ENCODE data around the gene WARS2.

WARS2 gene

GRCh38 chr1:119004781-119005180 is 135.7 kb downstream of the WARS2 start:
- ATAC-seq (replicated peaks) (no peak), DNase-seq (no peak)
- H3K27ac Mint-ChIP-seq: no peak overlapping the region
- peaks cover 85 to 100% of the 10 kb centered on the region in 2 donors for H3K27me3 Mint-ChIP-seq
- H3K4me3 Mint-ChIP-seq: no peak overlapping the region
- peaks cover 13 to 18% of the 10 kb centered on the region in 2 donors for H3K4me1 Mint-ChIP-seq (ENCODE audit: low read depth in 2 of 2)
- H3K9me3 Mint-ChIP-seq: peaks cover 5 to 15% of the 10 kb centered on the region in 2 donors
- H3K36me3 Mint-ChIP-seq (ENCODE audit: insufficient read depth): peaks cover 2% of the 10 kb centered on the region

- Mint-ChIP-seq H3K4me1 (ENCODE audit: low read depth in 2 of 2) (peaks cover 14 to 17% of the 10 kb centered on the region in 2 donors), H3K27ac (no peak overlapping the region)
These were observed 136.3 kb downstream of the WARS2 start for GRCh38 chr1:119004129-119004527.

GRCh38 chr1:119003413-119004128 is 136.9 kb downstream of the WARS2 start:
- Mint-ChIP-seq H3K27me3 (peaks cover 86 to 100% of the 10 kb centered on the region in 2 donors), H3K27ac (no peak overlapping the region), H3K9me3 (peaks cover 5 to 8% of the 10 kb centered on the region in 2 donors), H3K36me3 (ENCODE audit: insufficient read depth) (peaks cover 2% of the 10 kb centered on the region), H3K4me3 (no peak overlapping the region), H3K4me1 (ENCODE audit: low read depth in 2 of 2) (peaks cover 12% of the 10 kb centered on the region in 2 donors)
- ATAC-seq (replicated peaks): no peak
- no peak for DNase-seq

More at GRCh38 chr1:119004129-119004527, 136.3 kb downstream of the WARS2 start:
- ATAC-seq (replicated peaks): no peak
- peaks cover 86 to 100% of the 10 kb centered on the region in 2 donors for H3K27me3 Mint-ChIP-seq
- DNase-seq: no peak
- H3K9me3 Mint-ChIP-seq: peaks cover 5 to 11% of the 10 kb centered on the region in 2 donors
- no peak overlapping the region for H3K4me3 Mint-ChIP-seq
- H3K36me3 Mint-ChIP-seq (ENCODE audit: insufficient read depth): peaks cover 2% of the 10 kb centered on the region

- Mint-ChIP-seq H3K4me3 (no peak overlapping the region), H3K9me3 (peaks cover 8 to 9% of the 10 kb centered on the region in 2 donors), H3K27ac (no peak overlapping the region), H3K27me3 (peaks cover 90 to 100% of the 10 kb centered on the region in 2 donors), H3K4me1 (ENCODE audit: low read depth in 2 of 2) (peaks cover 7 to 10% of the 10 kb centered on the region in 2 donors), H3K36me3 (ENCODE audit: insufficient read depth) (peaks cover 2% of the 10 kb centered on the region)
- ATAC-seq (replicated peaks) (no peak), DNase-seq (no peak)
These were observed 138.3 kb downstream of the WARS2 start for GRCh38 chr1:119002028-119002686.

- H3K27ac Mint-ChIP-seq: no peak overlapping the region
- H3K36me3 Mint-ChIP-seq (ENCODE audit: insufficient read depth): peaks cover 2% of the 10 kb centered on the region
- no peak for DNase-seq
- ATAC-seq (replicated peaks): no peak
- H3K4me3 Mint-ChIP-seq: no peak overlapping the region
- H3K27me3 Mint-ChIP-seq: peaks cover 88 to 100% of the 10 kb centered on the region in 2 donors
- peaks cover 7 to 8% of the 10 kb centered on the region in 2 donors for H3K4me1 Mint-ChIP-seq (ENCODE audit: low read depth in 2 of 2)
- peaks cover 8 to 9% of the 10 kb centered on the region in 2 donors for H3K9me3 Mint-ChIP-seq
These were observed 139.0 kb downstream of the WARS2 start for GRCh38 chr1:119001181-119002027.

- no peak for ATAC-seq (replicated peaks)
These were observed 139.9 kb downstream of the WARS2 start for GRCh38 chr1:119000371-119001180.

GRCh38 chr1:118999348-119000071 is 140.9 kb downstream of the WARS2 start:
- no peak for ATAC-seq (replicated peaks)
- H3K36me3 Mint-ChIP-seq (ENCODE audit: insufficient read depth): peaks cover 2% of the 10 kb centered on the region
- H3K27ac Mint-ChIP-seq: no peak overlapping the region
- H3K27me3 Mint-ChIP-seq: peaks cover 85 to 100% of the 10 kb centered on the region in 2 donors
- peaks cover 7 to 8% of the 10 kb centered on the region in 2 donors for H3K4me1 Mint-ChIP-seq (ENCODE audit: low read depth in 2 of 2)
- H3K9me3 Mint-ChIP-seq: peaks cover 5 to 8% of the 10 kb centered on the region in 2 donors
- no peak for DNase-seq
- no peak overlapping the region for H3K4me3 Mint-ChIP-seq

More at GRCh38 chr1:119000371-119001180, 139.9 kb downstream of the WARS2 start:
- Mint-ChIP-seq H3K27me3 (peaks cover 85 to 100% of the 10 kb centered on the region in 2 donors), H3K4me3 (no peak overlapping the region), H3K36me3 (ENCODE audit: insufficient read depth) (peaks cover 2% of the 10 kb centered on the region), H3K27ac (no peak overlapping the region), H3K4me1 (ENCODE audit: low read depth in 2 of 2) (peaks cover 7 to 8% of the 10 kb centered on the region in 2 donors), H3K9me3 (peaks cover 6 to 8% of the 10 kb centered on the region in 2 donors)
- DNase-seq: no peak

- ATAC-seq (replicated peaks) (no peak), DNase-seq (no peak)
- Mint-ChIP-seq H3K4me1 (ENCODE audit: low read depth in 2 of 2) (peaks cover 7 to 8% of the 10 kb centered on the region in 2 donors), H3K36me3 (ENCODE audit: insufficient read depth) (peaks cover 2% of the 10 kb centered on the region), H3K27me3 (peaks cover 85 to 100% of the 10 kb centered on the region in 2 donors), H3K9me3 (peaks cover 5 to 8% of the 10 kb centered on the region in 2 donors), H3K4me3 (no peak overlapping the region), H3K27ac (peak overlapping the region in 1 of 2 donors; percentile 66)
These were observed 142.3 kb downstream of the WARS2 start for GRCh38 chr1:118998171-118998570.

GRCh38 chr1:118997225-118997624 is 143.2 kb downstream of the WARS2 start:
- H3K9me3 Mint-ChIP-seq: peaks cover 4 to 7% of the 10 kb centered on the region in 2 donors
- ATAC-seq (replicated peaks) (no peak), DNase-seq (no peak)
- peaks cover 80 to 98% of the 10 kb centered on the region in 2 donors for H3K27me3 Mint-ChIP-seq
- no peak overlapping the region for H3K27ac Mint-ChIP-seq
- no peak overlapping the region for H3K4me3 Mint-ChIP-seq
- H3K4me1 Mint-ChIP-seq (ENCODE audit: low read depth in 2 of 2): peaks cover 4 to 5% of the 10 kb centered on the region in 2 donors
- peaks cover 5% of the 10 kb centered on the region for H3K36me3 Mint-ChIP-seq (ENCODE audit: insufficient read depth)

GRCh38 chr1:118995312-118996016 is 145.0 kb downstream of the WARS2 start:
- Mint-ChIP-seq H3K27me3 (peaks cover 81 to 98% of the 10 kb centered on the region in 2 donors), H3K9me3 (peaks cover 0 to 11% of the 10 kb centered on the region in 2 donors), H3K27ac (no peak overlapping the region), H3K4me3 (no peak overlapping the region), H3K4me1 (ENCODE audit: low read depth in 2 of 2) (peaks cover 0 to 2% of the 10 kb centered on the region in 2 donors), H3K36me3 (ENCODE audit: insufficient read depth) (peaks cover 6% of the 10 kb centered on the region)
- ATAC-seq (replicated peaks): no peak
- no peak for DNase-seq

- Mint-ChIP-seq H3K36me3 (ENCODE audit: insufficient read depth) (peaks cover 6% of the 10 kb centered on the region), H3K4me3 (no peak overlapping the region), H3K27ac (no peak overlapping the region), H3K27me3 (peaks cover 81 to 98% of the 10 kb centered on the region in 2 donors), H3K9me3 (peaks cover 0 to 12% of the 10 kb centered on the region in 2 donors), H3K4me1 (ENCODE audit: low read depth in 2 of 2) (peaks cover 0 to 2% of the 10 kb centered on the region in 2 donors)
- ATAC-seq (replicated peaks) (no peak), DNase-seq (no peak)
These were observed 146.8 kb downstream of the WARS2 start for GRCh38 chr1:118993700-118994026.
